ENCODE results near the gene APOL1.

- TF ChIP-seq, protein P1, sequence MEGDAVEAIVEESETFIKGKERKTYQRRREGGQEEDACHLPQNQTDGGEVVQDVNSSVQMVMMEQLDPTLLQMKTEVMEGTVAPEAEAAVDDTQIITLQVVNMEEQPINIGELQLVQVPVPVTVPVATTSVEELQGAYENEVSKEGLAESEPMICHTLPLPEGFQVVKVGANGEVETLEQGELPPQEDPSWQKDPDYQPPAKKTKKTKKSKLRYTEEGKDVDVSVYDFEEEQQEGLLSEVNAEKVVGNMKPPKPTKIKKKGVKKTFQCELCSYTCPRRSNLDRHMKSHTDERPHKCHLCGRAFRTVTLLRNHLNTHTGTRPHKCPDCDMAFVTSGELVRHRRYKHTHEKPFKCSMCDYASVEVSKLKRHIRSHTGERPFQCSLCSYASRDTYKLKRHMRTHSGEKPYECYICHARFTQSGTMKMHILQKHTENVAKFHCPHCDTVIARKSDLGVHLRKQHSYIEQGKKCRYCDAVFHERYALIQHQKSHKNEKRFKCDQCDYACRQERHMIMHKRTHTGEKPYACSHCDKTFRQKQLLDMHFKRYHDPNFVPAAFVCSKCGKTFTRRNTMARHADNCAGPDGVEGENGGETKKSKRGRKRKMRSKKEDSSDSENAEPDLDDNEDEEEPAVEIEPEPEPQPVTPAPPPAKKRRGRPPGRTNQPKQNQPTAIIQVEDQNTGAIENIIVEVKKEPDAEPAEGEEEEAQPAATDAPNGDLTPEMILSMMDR (conservative IDR thresholded peaks at IDR 0.05): no peak
- TF ChIP-seq ZFX (IDR thresholded peaks at IDR 0.05): no peak
Observed at GRCh38 chr22:36308880-36309279, 55.9 kb downstream of the APOL1 start.
